Activated T-cell treated with anti-CD3 and anti-CD28 coated beads for 4 hours (primary cell): ENCODE results near the gene MAPKAPK5.
A peak's percentile ranks its signal among the peaks of the same experiment; 100 is the strongest.
"Not testable (repeated sequence)": the region's sequence is repeated elsewhere in the genome, so short reads cannot be mapped to it uniquely, and the experiment has no call there.

Experiments
- DNase-seq: peaks from one replicate; pipeline ENCODE4 v3.0.0-alpha.2; 2020

Gene MAPKAPK5, protein sequence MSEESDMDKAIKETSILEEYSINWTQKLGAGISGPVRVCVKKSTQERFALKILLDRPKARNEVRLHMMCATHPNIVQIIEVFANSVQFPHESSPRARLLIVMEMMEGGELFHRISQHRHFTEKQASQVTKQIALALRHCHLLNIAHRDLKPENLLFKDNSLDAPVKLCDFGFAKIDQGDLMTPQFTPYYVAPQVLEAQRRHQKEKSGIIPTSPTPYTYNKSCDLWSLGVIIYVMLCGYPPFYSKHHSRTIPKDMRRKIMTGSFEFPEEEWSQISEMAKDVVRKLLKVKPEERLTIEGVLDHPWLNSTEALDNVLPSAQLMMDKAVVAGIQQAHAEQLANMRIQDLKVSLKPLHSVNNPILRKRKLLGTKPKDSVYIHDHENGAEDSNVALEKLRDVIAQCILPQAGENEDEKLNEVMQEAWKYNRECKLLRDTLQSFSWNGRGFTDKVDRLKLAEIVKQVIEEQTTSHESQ

DNA sequence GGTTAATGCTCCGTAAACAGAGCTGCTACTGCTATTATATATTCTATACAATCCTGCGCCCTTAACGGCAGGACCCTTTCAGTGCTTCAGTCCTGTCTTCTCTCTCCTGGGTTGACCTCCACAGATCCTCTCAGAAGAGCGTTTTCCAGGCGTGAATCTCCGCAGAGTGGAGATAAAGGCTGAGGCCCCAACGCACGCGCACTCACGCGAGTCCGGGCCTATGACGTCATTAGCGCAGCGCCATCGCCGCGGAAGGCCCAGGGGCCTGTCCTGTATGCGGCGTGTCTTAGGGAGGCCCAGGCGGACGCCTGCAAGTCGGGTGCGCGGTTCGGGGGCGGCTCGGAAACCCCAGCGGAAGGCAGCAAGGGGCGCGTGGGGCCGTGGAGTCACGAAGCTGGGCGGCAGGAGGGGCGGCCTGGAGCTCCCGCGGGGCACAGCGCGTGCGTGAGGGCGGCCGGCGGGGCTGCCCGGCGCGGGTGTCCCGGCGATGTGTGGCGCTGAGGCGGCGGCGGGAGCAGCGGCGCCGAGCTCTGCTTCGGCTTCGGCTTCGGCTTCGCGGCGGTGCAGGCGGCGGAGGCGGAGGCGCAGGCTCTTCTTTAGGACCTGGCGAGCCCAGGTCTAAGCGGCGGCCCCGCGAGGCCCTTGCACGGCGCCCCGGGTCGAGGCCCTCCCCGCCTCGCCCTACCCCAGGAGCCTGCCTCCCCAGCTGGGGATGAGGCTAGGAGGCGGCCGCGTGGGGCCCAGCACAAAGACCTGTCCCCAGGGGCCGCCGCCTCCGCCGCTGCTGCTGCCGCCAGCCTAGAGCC lies at the start of gene MAPKAPK5:
TSS of gene MAPKAPK5 (plus strand) at position 479 of the 806 bp plus-strand sequence. CDS start 506 bp downstream, outside the sequence.
- DNase-seq, result peak; percentile 97

DNA sequence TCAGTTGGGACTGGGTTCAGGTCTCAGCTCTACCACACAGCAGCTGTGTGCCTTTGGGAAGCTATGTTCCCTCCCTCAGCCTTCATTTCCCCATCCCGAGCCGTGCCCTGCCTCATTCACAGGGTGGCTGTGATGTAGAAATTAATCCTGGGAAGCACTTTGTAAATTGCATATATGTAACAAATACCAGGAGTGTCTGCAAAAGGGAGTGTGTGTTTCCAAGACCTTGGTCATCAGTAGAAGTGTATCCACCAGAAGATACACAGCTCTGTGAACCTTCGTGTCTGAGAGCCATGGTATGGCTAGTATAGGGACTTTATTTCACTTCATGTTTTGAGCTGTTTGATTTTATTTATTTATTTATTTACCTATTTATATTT lies 49.2 kb upstream of the MAPKAPK5 start:
- DNase-seq, result no peak

DNA sequence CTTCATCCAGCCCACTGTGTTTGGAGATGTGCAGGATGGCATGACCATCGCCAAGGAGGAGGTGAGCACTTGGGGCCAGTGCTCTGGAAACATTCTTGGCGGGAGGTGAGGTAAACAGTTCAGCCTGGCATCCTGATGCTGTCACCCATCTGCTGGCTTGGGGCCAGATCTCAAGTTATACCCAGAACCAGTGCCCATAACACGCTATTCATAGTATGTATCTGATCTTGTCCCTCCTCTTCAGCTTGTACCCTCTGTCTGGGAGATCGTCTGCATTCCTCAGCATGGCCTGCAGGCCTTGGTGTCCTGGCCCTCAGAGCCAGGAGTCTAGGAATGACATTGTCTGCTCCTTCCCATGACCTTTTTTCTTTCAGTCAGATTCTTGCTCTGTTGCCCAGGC lies 43.8 kb upstream of the MAPKAPK5 start:
- no peak for DNase-seq

DNA sequence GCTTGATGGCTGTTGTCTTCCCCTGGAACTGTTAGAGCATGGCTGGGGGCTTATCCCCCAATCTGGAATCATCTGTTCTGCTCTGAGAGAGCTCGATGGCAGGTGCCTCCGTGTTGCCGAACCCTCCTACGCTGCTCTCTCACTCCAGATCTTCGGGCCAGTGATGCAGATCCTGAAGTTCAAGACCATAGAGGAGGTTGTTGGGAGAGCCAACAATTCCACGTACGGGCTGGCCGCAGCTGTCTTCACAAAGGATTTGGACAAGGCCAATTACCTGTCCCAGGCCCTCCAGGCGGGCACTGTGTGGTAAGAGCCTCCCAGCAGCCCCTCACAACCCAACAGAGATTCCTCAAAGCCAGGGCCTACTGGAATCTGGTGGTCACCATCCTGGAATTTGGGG lies 42.3 kb upstream of the MAPKAPK5 start:
- DNase-seq, result no peak

DNA sequence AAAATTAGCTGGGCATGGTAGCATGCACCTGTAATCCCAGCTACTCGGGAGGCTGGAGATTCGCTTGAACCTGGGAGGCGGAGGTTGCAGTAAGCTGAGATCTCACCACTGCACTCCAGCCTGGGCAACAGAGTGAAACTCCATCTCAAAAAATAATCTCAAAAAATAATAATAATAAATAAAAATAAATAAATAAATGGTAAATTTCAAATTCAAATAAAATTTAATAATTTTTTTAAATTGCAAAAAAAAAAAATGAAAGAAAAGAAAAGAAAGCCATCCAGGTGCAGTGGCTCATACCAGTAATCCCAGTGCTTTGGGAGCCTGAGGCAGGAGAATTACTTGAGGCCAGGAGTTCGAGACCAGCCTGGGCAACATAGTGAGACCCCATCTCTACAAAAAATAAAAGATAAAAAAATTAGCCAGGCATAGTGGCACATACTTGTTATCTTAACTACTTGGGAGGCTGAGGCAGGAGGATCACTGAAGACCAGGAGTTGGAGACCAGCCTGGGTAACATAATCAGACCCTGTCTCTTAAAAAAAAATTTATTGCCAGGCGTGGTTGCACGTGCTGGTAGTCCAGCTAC lies 38.9 kb upstream of the MAPKAPK5 start:
- DNase-seq, result no peak

DNA sequence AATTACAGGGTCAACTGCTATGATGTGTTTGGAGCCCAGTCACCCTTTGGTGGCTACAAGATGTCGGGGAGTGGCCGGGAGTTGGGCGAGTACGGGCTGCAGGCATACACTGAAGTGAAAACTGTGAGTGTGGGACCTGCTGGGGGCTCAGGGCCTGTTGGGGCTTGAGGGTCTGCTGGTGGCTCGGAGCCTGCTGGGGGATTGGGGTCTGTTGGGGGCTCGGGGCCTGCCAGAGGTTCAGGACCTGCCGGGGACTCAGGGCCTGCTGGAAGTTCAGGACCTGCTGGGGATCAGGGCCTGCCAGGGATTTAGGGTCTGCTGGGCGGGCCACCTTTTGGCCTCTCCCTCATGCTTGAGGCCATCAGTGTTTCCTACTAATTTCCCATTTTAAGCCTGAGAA lies 38.2 kb upstream of the MAPKAPK5 start:
- DNase-seq, result no peak

DNA sequence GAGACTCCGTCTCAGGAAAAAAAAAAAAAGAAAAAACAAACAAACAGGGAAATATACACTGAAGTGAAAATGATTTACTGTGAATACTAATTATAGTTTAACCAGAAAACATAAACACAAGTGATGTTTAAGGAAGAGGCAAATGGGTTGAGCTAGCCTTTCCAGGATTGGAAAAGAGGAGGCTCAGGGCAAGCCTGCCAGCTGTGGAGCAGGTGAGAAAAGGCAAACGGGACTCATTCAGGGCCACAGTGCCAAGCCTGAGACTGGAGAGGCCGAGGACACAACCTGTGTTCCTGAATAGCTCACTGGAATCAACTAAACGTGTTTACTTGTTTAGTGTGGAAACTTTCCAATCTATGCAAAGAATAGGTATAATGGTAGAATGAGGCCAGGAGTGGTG lies 35.7 kb upstream of the MAPKAPK5 start:
- DNase-seq, result no peak

DNA sequence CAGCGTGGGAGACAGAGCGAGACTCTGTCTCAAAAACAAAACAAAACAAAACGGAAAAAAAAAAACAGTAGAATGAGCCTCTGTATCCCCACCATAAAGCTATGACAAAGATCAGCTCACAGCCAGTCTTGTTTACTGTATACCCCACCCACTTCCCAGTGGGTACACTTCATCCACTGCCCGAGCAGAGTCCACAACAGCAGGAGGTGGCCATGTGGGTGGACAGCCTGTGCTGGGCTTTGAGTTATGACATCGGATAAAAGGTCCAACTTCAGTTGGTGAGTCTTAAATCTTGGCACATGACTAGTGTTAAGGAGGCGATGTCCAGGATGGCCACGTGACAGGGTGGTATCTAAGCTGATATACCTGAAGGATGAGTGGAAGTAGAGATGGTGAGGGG lies 34.8 kb upstream of the MAPKAPK5 start:
- DNase-seq, result no peak

DNA sequence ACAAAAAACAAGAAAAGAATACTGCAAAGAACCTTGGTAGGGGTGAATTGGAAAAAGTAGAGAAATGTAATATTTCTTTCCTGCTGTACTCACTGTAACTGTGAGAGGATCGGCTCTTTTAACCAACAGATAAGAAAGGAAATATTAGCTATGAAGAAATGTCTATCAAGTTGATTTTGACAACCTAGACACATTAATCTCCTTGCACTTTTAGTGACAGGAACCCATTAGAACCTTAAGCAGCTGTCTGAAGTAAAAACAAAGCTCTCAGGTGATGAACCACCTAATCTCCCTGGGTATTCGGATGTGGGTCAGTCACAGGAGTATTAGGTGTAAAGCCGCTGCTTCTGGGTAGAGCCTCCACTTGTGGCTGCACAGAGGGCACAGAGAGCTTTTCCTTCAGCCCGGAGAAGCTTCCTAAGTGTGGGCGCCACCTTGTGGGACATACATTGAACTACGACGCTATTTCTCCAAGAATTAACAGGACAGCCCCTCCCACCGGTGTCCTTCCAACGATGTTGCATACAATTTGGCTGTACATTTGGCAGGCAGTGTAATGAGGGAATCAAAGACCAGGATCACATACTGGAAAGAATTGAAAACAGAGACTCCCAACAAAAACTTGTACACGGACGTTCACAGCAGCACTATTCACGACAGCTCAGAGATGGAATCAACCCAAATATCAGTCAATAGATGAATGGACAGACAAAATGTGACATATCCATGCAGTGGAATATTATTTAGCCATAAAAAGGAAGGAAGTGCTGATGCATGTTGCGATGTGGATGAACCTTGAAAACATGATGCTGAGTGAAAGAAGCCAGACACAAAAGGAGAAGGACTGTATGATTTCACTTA lies 28.9 kb upstream of the MAPKAPK5 start:
- DNase-seq, result peak; percentile 45

DNA sequence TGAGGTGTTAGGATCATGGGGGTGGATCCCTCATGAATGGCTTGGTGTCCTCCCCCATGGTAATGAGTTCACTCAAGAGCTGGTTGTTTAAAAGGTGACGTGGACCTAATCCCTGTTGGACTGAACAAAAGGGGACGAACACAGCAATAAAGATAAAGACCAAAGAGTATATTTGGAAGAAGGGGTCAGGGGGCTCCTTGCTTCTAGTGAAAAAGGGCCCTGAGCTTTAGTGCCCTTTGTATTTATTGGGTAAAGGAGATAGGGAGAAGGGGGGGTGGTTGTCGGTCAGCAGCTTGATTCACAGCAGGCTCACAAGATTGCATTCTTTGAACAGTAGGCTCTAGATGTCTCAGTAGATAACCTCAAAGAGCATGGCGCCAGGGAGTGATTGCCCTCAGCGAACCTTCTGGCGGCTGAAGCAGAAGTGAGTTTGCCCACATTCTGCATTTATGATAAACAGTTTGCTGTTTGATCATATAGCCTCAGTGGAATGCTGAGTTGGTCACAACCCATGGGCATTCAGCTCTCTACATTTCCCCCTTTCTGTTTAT lies 25.9 kb upstream of the MAPKAPK5 start:
- no peak for DNase-seq

DNA sequence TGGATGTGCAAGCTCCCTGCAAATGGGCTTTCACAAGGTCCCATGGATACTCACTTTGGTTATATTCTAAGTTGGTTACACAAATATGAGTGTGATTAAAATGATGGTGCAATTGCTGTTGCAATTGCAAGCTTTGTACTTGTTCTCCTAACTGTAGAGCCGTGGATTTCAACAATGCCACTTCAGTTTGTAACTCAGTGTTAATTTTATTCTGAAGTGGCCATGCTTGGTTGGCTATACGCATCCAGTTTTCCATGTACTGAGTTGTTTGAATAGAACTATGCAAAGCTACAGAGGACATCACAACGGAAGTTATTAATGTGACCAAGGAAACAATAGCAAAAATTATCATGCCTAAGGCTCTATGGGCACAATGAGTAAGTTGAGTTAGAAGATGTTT lies 25.1 kb upstream of the MAPKAPK5 start:
- DNase-seq, result not testable (repeated sequence)

DNA sequence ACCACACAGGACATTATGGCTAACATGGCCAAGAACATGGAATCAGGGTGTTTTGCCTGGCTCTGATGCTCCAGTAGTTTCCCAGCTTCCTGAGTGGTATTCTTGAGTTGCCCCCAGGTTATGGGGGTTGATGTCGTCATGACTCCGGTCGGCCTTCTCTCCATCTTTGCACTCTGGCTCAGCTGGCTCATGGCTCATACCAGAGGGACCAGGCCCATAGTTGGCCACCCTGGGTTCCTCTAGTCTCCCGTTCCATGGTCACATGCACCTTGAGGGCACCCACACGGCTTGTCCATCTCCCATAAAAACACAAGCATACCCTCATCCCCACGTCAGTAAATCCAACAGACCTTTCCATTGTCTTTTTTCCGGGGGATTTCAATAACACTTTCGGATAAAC lies 23.7 kb upstream of the MAPKAPK5 start:
- DNase-seq, result no peak

DNA sequence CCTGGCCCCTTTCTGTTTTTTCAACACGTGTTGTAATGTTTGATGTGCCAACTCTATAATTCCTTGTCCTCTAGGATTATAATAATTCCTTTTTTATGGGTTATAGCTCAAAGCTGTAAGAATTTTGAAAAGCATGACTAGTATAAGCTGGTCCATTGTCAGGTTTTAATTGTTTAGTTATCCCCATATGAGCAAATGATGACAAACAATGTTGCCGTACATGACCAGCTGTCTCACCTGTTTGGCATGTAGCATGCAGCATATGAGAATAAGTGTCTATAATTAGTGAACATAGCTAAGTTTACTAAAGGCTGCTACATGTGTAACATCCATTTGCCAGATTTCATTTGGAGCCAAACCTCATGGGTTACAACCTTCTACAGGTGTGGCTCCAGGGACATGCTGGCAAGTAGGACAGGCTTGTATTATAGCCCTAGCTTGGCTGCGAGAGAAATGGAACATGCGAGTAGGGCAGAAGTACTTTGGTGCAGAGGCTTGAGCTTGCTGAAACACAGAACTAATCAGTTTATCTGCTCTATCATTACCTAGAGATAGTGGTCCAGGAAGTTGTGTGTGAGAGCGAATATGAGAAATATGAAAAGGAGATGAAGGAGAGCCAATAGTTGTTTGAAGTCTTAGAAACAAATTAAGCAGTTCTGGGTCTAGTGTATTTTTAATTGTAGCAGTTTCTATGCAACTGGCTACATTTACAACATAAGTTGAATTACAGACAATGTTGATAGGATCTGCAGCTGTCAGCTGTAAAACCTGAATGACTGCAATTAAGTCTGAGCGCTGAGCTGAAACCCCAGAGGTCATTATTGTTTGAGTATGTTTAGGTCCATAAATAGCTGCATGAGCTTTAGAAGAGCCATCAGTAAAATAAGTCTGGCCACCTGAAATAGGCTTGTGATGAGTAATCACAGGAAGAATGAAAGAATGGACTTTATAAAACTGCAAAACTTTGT lies 22.6 kb upstream of the MAPKAPK5 start:
- no peak for DNase-seq

DNA sequence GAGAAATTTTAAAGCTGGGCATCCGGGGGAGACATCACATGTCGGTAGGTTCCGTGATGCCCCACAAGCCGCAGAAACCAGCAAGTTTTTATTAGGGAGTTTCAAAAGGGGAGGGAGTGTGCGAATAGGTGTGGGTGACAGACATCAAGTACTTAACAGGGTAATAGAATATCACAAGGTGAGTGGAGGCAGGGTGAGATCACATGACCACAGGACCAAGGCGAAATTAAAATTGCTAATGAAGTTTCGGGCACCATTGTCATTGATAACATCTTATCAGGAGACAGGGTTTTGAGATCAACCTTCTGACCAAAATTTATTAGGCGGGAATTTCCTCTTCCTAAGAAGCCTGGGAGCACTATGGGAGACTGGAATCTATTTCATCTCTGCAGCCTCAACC lies 21.2 kb upstream of the MAPKAPK5 start:
- DNase-seq, result not testable (repeated sequence)

DNA sequence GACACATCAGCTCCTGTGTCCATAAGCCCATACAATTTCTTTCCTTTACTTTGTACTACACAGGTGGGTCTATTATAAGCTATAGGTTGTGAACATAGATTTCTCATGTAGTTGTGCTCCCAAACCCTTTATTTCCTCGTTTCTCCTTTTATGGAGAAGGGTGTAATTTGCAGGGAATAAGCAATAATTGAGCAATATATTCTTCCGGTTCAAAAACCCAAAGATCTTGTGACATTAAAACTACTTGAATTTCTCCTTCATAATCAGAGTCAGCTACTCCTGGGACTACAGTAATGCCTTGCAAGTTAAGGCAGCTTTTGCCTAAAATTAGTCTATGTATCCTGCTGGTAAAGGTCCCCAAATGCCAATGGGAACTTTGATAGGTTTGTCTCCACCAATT lies 19.1 kb upstream of the MAPKAPK5 start:
- no peak for DNase-seq

DNA sequence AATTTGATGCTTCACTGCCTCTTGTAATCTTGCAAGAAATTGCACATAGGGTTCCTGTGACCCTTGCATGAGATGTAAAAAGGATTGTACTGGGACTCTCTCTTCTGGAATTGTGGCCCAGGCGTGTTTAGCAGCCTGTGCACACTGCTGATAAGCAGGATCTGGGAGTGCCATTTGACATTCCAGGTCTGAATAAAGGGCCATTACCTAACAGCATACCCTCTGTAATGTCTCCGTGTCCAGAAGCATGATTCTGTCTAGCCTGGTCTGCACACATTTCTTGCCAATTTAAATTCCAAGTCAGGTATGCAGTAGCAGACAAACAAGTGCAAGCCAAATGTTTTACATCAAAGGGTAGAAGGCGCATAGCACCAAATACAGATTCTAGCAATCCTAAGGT lies 18.1 kb upstream of the MAPKAPK5 start:
- DNase-seq, result no peak

DNA sequence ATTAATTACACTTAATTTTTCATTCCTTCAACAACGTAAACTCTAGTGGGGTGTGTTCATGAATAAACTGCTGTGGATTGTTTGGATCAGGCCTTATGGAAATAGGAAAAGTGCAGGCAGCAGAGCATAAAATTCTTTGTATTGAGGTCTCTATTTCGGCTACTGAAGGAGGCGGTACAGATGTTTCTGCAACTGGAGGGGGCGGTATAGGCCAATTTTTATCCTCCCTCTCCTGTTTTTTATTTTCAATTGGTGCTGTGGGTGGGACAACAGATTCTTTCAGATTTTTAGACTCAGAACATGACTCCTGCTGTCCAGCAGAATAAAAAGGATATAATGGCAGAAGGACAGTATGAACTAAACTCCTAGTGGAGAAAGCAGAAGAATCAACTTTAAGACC lies 17.7 kb upstream of the MAPKAPK5 start:
- not testable (repeated sequence) for DNase-seq

DNA sequence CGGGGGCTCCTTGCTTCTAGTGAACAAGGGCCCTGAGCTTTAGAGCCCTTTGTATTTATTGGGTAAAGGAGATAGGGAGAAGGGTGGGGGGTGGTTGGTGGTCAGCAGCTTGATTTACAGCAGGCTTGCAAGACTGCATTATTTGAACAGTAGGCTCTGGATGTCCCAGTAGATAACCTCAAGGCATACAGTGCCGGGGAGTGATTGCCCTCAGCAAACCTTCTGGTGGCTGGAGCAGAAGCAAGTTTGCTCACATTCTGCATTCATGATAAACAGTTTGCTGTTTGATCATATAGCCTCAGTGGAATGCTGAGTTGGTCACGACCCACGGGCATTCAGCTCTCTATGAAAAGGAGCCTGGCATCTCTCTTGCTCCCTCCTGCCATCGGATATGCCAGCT lies 16.5 kb upstream of the MAPKAPK5 start:
- DNase-seq, result no peak

DNA sequence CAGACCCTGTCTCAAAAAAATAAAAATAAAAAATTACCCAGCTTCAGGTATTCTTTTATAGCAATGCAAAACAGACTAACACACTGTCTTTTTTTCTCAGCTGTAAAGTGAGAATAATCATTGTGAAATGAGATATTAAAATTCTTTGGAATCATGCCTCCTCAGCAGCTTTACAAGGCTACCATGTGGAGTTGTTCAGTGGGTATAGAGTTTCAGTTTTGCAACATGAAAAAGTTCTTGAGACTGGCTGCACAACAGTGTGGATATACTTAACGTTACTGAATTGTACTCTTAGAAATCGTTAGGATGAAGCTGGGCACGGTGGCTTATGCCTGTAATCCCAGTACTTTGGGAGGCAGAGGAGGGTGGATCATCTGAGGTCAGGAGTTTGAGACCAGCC lies 15.7 kb upstream of the MAPKAPK5 start:
- no peak for DNase-seq

DNA sequence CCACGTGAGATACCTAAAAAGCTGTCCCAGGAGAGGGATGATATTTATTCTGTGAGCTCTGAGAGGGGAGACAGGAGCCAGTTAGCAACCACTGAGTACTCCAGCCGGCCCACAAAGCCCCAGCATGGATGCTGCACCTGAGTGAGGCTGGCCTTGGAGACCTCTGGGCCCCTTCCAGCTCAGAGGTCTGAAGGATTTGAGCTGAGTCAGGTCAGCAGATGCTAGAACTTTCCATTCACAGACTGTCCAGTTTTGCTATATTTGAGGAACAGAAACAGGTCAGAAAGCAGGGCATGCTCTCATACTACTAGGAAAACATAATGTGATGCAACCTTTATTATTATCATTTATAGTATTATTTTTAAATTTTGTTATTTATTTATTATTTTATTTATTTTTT lies 15.0 kb upstream of the MAPKAPK5 start:
- no peak for DNase-seq

DNA sequence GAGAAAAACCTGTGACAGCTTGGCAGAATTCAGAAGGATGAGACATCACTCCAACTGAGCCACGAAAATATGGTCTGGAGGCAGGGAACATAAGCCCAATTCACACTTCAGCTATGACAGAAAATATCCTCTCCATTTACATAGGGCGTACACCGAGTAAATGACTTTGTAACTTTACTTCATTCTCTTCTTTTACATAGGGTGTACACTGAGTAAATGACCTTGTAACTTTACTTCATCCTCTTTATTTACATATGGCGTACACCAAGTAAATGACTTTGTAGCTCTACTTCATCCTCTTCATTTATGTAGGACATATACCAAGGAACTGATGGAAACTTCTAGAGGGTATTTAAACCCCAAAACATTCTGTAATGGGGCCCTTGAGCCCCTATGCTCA lies 14.1 kb upstream of the MAPKAPK5 start:
- no peak for DNase-seq
